ENCODE measurements around the gene PLCH1.

The PLCH1 gene

DNA sequence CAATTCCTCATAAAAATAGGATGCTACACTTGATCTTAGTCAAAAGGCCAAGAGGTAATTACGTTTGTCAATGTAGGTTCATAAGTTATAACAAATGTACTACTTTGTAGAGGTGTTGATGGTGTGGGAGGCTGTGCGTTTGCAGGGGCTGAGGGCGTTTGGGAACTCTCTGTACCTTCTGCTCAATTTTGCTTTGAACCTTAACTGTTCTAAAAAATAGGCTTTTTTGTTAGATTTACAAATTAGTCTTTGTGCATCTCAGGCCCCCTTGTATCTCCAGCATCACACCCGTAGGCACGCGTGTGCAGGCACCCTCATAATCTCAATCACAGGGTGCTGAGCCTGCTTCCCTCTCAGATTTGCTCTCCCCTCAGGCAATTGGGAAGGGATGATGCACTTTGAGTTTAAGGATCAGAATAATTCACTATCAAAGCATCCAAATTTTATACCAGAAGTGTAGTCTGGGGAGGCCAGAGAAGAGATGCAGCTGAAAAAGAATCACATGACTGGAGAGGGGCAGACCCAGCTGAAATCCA, 415.3 kb downstream of the PLCH1 start:
- DNase-seq: no peak

- no peak for DNase-seq
Measured at GRCh38 chr3:155327871-155328270, 417.0 kb downstream of the PLCH1 start.

GRCh38 chr3:155327430-155327829, 417.4 kb downstream of the PLCH1 start:
- DNase-seq: no peak

- peak; percentile 4 for DNase-seq
Measured at GRCh38 chr3:155326901-155327300, 418.0 kb downstream of the PLCH1 start.

DNA sequence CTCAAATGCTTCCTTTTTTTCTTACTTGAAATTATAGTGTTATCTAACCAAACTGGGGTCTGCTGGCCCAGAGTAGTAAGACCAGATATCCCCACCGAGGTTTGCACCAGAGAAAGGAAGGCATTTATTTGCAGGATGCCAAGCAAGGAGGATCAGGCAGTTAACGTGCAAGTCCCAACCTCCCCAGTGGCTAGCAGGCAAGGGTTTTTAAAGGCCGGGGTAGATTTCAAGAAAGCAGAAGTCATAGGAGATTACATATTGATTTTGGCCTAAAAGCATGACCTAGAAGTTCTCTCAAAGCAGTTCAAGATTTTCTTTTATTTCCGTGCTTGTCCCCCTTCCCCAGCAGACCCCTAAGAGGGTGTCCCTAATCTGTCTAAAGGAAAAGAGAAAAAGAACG, 418.6 kb downstream of the PLCH1 start:
- no peak for DNase-seq
